Activated CD8-positive, alpha-beta memory T cell treated with anti-CD3 and anti-CD28 coated beads, Interleukin-2, amount 50 U/mL, for 1 hour (primary cell): ENCODE results near the gene HMGXB3.

Experiments used
- DNase-seq: peaks from one replicate; pipeline ENCODE4 v3.0.0-alpha.2; 2020; ENCODE audit errors: extremely low read depth

HMGXB3 gene

GRCh38 chr5:150053713-150054392, 53.3 kb downstream of the HMGXB3 start:
- DNase-seq: no peak

- DNase-seq: no peak
Observed at GRCh38 chr5:150054569-150054968, 54.0 kb downstream of the HMGXB3 start.

GRCh38 chr5:150055326-150056074, 55.0 kb downstream of the HMGXB3 start:
- DNase-seq: no peak

- no peak for DNase-seq
Observed at GRCh38 chr5:150056075-150056443, 55.5 kb downstream of the HMGXB3 start.

- DNase-seq: no peak
Observed at GRCh38 chr5:150057052-150057451, 56.5 kb downstream of the HMGXB3 start.

GRCh38 chr5:150057511-150057910, 57.0 kb downstream of the HMGXB3 start:
- DNase-seq: no peak

- no peak for DNase-seq
Observed at GRCh38 chr5:150057996-150058395, 57.5 kb downstream of the HMGXB3 start.

GRCh38 chr5:150058480-150059126, 58.1 kb downstream of the HMGXB3 start:
- no peak for DNase-seq

GRCh38 chr5:150059623-150060022, 59.1 kb downstream of the HMGXB3 start:
- DNase-seq: no peak

GRCh38 chr5:150060471-150060870, 59.9 kb downstream of the HMGXB3 start:
- no peak for DNase-seq

GRCh38 chr5:150061538-150061995, 61.0 kb downstream of the HMGXB3 start:
- no peak for DNase-seq

- DNase-seq: no peak
Observed at GRCh38 chr5:150062216-150062922, 61.8 kb downstream of the HMGXB3 start.

- DNase-seq: no peak
Observed at GRCh38 chr5:150063638-150064037, 63.1 kb downstream of the HMGXB3 start.

GRCh38 chr5:150064681-150065220, 64.2 kb downstream of the HMGXB3 start:
- no peak for DNase-seq

GRCh38 chr5:150065346-150065745, 64.8 kb downstream of the HMGXB3 start:
- DNase-seq: no peak

- no peak for DNase-seq
Observed at GRCh38 chr5:150065886-150066285, 65.3 kb downstream of the HMGXB3 start.

GRCh38 chr5:150066436-150066835, 65.9 kb downstream of the HMGXB3 start:
- no peak for DNase-seq

- DNase-seq: no peak
Observed at GRCh38 chr5:150066901-150067396, 66.4 kb downstream of the HMGXB3 start.

- DNase-seq: no peak
Observed at GRCh38 chr5:150067405-150067960, 66.9 kb downstream of the HMGXB3 start.

GRCh38 chr5:150068071-150068470, 67.5 kb downstream of the HMGXB3 start:
- no peak for DNase-seq

GRCh38 chr5:150068472-150068871, 67.9 kb downstream of the HMGXB3 start:
- DNase-seq: no peak
